Hindlimb muscle (tissue), 1 donor: ENCODE measurements around the gene PAQR6. TPM values are rescaled to one million over a fixed set of nuclear protein-coding genes. Genes with fewer than 3 reads are reported as not detected.

Experiments
- DNase-seq: peaks from one replicate; pipeline ENCODE4 v3.0.0-alpha.2; 2013
- polyA plus RNA-seq: library from polyadenylated mRNA; unstranded; fragments of 120-200 nt; gene quantifications from one replicate; pipeline ENCODE4 v1.2.1, GENCODE V29; 2013; ENCODE audit not compliant: insufficient read length

Gene PAQR6
- polyA plus RNA-seq, 1 donor = 5.2 TPM

DNA sequence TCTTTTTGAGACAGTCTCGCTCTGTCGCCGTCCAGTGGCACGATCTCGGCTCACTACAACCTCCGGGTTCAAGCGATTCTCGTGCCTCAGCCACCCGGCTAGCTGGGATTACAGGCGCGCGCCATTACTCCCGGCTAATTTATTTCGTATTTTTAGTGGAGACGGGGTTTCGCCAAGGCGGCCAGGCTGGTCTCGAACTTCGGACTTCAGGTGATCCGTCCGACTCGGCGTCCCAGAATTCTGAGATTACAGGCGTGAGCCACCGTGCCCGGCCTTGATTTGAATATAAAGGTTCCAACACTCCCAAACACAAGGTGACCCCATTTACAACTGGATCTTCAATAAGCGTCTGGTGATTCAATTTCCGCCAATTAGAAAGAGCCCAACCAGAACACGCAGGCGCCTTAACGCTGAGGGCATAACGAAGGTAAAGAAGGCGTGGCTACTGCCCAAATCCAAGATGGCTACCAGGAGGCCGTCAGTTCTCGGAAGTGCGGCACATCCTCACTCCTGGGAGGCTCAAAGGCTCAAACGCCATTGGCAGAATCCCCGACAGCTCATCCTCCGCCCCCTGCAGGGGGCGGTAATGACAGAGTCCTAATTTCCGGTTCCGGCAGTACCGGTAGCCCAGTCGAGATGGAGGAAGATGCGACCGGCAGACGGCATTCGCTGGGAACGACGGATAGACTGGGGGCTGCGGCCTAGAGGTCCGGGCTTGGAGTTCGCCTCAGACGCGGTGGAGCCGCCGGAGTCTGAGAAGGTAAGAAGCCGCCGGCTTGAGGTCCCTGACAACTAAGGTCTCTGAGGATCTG is 54.2 kb downstream of the PAQR6 start, which contains the start of gene SLC25A44:
Gene SLC25A44, plus strand, starts transcription at position 617 of the 812 bp plus-strand sequence. CDS start 5,744 bp downstream, outside the sequence.
- DNase-seq = peak; percentile 99

Other genes starting within 250 kb of the PAQR6 start
- gene SSR2, start 227.1 kb downstream of the PAQR6 start, polyA plus RNA-seq = 206 TPM
- gene UBQLN4, start 194.3 kb downstream of the PAQR6 start, polyA plus RNA-seq = 49.4 TPM
- 40.8 TPM for gene LAMTOR2, start 193.3 kb downstream of the PAQR6 start, polyA plus RNA-seq
- gene RAB25, start 186.9 kb downstream of the PAQR6 start, polyA plus RNA-seq = 1.0 TPM
- gene MEX3A, start 165.6 kb downstream of the PAQR6 start, polyA plus RNA-seq = 22.5 TPM
- 319 TPM for gene LMNA, start 133.3 kb downstream of the PAQR6 start, polyA plus RNA-seq
- gene SEMA4A, start 94.5 kb downstream of the PAQR6 start, polyA plus RNA-seq = 4.8 TPM
- 11.3 TPM for gene SLC25A44, start 54.0 kb downstream of the PAQR6 start, polyA plus RNA-seq
- gene PMF1, start 35.0 kb downstream of the PAQR6 start, polyA plus RNA-seq = 42.3 TPM
- gene BGLAP, start 5.9 kb downstream of the PAQR6 start, polyA plus RNA-seq = 3.3 TPM
- gene SMG5, start 34.8 kb upstream of the PAQR6 start, polyA plus RNA-seq = 53.6 TPM
- 5.0 TPM for gene TMEM79, start 36.3 kb upstream of the PAQR6 start, polyA plus RNA-seq
- 20.2 TPM for gene GLMP, start 47.6 kb upstream of the PAQR6 start, polyA plus RNA-seq
- gene VHLL, start 51.3 kb upstream of the PAQR6 start, polyA plus RNA-seq = not detected
- gene CCT3, start 90.2 kb upstream of the PAQR6 start, polyA plus RNA-seq = 187 TPM
- gene TSACC, start 90.5 kb upstream of the PAQR6 start, polyA plus RNA-seq = 1.0 TPM
- gene RHBG, start 121.2 kb upstream of the PAQR6 start, polyA plus RNA-seq = 0.22 TPM